Limb (tissue), 2 donors: ENCODE data around the gene ZP2.
"Not testable (repeated sequence)": the region's sequence is repeated elsewhere in the genome, so short reads cannot be mapped to it uniquely, and the experiment has no call there.

Source experiments
- DNase-seq, 2 donors: peaks; one replicate each; pipeline ENCODE4 v3.0.0-alpha.2; 2016; ENCODE audit errors: extremely low spot score in 2 of 2

Gene ZP2

DNA sequence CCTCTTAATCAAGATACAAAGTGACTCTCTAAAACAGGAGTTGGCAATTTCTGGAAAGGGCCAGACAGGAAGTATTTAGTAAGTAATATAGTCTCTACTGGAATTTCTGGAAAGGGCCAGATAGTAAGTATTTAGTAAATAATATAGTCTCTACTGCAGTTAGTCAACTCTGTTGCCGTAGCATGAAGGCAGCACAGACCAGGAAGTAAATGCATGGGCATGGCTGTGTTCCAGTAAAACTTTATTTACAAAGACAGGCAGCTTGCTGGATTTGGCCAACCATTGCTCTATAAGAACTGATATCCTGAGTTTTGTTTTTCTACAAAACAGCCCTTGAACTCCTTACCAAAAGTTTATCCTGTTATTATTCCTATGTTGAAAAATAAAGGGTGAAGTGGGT lies 36.0 kb downstream of the ZP2 start:
- no peak for DNase-seq

DNA sequence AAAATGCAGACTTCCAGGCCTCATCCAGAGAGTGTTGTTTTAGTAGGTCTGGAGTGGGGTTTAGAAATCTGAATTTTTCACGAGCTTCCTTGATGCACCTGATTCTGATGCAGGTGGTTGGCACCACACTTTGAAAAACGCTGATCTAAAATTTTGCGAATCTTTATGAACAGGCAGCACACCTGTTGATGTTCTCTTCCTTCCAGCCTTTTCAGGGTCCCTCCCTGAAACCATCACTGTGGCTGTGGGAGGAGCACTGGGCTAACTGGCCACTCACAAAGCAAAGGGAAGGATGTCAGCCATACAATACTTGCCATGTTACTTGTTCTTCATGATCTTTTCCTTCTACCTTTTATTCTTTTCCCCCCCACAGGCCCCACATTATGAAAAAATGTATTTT lies 38.7 kb downstream of the ZP2 start:
- DNase-seq: no peak

DNA sequence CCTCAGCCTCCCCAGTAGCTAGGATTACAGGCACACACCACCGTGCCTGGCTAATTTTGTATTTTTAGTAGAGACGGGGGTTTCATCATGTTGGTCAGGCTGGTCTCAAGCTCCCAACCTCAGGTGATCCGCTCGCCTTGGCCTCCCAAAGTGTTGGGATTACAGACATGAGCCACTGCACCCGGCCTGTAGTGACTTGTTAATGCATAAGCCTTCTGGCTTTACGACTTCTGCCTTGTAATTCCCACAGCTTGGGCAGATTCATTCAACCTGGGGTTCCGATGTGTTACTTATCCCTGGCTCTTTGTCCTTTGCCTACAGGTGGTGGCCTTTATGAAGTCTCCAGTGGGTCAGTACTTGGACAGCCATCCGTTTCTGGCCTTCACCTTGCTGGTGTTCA lies 41.3 kb downstream of the ZP2 start:
- DNase-seq: not testable (repeated sequence)

DNA sequence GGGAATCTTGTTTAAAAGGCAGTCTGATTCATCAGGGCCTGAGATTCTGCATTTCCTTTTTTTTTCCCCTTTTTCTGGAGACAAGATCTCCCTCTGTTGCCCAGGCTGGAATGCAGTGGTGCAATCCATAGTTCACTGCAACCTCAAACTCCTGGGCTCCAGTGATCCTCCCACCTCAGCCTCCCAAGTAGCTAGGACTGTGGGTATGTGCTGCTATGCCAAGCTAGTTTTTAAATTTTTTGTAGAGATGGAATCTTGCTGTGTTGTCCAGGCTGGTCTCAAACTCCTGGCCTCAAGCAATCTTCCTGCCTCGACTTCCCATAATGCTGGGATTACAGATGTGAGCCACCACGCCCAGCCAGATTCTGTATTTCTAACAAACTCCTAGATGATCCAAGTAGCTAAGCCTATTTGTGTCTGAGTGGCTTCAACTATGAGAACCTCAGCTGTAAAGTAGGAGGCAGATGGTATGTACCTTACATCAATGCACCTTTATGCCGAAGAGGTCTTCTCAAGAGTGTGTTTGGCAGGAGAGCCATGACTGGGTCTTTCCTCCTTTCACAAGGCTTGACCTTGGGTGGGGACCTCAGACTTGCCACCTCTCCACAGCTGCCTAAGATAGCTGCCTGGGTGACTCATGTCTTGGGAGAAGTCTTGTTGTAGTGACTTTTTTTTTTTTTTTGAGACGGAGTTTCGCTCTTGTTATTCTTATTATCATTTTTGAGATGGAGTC lies 42.0 kb downstream of the ZP2 start:
- no peak for DNase-seq

DNA sequence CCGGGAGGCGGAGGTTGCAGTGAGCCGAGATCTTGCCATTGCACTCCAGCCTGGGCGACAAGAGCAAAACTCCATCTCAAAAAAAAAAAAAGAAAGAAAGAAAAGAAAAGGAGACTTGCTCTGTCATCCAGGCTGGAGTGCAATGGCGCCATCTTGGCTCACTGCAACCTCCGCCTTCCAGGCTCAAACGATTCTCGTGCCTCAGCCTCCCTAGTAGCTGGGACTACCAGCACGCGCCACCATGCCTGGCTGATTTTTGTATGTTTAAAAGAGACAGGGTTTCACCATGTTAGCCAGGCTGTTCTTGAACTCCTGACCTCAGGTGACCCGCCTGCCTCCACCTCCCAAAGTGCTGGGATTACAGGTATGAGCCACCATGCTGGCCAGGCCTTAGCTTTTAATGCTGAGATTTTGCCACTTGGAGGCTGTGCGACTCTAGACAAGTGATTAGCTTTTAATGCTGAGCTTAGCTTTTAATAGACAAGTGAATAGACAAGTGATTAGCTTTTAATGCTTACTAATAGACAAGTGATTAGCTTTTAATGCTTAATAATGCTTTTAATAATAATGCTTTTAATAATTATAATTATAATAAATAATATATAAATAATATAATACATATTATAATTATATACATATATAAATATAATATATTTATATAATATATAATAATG lies 43.3 kb downstream of the ZP2 start:
- DNase-seq: no peak

DNA sequence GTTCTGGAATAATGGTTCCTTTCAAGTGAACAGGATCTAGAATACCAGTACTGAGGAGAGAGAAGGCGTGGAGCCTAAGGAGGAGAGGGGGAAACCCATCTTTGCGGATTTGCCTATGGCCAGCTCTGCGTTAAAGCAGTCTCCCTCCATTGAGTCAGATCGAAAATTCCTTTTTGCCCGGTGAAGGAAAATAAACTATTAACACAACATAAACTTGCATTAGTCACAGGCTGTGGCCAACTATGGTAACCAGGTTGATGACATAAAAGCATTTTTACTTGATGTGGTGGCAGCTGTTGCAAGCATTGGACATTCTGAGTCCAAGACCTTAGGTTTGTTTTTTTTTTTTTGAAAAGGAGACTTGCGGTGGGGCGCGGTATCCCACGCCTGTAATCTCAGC lies 44.0 kb downstream of the ZP2 start:
- no peak for DNase-seq

DNA sequence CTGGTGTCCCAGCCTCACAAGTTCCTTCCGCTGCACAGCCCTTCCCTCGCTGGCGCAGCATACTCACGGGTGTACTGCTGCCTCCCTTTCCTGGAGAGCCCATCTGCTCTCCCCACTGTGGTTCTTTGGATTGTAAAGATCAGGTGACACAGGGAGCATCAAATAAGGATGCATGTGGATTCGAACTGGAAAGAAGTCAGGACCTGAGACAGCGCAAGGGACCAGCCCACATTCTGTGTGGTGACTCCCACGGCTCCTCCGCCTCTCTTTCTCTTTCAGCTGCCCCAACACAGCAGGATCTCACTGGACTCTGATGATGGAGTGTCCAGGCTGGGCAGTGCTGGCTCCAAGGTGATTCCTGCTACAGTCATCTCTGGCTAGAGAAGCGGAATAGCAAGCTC lies 44.8 kb downstream of the ZP2 start:
- no peak for DNase-seq

DNA sequence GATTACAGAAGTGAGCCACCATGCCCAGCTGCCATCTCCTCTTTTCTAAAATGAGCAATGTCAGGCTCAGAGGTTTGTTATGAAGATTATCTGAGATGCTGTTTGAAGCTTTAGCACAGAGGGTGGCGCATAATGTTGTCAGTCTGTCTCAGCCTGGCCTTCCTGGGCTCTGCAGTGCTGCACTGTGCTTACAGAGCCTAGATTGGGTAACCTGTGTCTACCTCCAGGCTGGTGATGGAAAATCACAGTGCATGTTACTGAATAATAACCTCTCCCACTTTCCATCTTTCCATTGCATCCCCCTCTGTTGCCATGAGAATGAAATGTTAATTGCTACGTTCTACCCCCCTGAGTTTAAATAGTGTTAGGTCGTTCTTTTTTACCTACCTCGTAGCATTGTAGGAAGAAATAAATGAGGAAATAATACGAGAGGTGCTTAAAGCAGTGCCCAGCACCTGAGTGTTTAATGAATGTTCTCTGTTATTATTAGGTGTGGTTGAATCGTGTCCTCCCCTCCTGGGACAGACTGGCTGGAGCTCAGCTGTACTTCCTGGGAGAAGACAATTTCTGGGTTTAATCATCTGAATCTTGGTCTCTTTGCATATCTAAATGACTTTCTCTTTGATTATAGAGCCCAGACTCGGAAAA lies 46.7 kb downstream of the ZP2 start:
- DNase-seq: no peak

DNA sequence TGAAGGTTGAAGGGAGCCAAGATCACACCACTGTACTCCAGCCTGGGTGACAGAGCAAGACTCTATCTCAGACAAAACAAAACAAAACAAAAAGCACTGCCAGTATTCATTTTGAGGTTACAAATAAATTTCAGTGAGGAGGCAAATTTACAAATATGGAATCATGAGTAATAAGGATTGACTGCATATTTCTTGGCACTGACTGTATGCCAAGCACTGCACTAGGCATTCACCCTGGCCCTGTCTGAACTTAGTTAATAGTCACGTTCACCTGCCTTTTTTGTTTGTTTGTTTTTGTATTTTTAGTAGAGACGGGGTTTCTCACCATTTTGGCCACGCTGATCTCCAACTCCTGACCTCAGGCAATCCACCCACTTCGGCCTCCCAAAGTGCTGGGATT lies 47.8 kb downstream of the ZP2 start:
- no peak for DNase-seq

DNA sequence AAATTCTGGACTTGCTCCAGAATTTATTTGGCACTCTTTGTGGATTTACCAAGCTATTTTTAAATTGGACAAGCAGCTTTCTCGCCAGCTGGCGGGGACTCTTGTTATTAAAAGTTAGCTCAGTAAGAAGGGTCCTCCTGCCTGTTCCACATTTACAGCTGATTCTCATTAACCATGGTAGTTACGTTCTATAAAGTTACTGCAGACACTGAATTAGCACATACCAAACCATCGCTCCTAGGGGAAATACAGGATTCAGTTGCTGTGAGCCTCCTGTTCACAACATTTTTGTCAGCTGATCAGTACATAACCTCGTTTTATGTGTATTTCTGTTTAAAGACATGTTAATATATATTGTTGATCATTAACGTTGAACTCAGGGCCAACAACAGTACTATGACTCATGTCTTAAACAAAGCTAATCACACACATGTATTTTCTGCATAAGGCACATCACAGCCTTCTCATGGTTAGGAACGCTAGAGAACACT lies 48.7 kb downstream of the ZP2 start:
- peak; percentile 31 to 85 for DNase-seq

DNA sequence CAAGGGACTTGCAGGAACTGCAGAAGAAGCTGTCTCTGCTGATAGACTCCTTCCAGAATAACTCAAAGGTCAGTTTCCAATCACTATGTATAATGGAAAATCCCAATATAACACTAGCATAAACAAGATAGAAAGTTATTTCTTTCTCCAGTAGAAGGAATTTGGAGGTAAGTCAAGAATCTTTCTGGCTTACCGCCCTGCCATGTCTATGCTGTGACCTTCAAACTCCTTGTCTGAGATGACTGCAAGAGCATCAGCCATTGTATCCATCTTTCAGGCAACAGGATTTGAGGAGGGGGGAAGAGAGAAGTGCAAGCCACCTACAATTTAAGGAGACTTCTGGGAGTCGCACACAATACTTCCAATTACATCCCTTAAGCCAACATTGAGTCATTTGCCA lies 50.2 kb downstream of the ZP2 start:
- DNase-seq: no peak

DNA sequence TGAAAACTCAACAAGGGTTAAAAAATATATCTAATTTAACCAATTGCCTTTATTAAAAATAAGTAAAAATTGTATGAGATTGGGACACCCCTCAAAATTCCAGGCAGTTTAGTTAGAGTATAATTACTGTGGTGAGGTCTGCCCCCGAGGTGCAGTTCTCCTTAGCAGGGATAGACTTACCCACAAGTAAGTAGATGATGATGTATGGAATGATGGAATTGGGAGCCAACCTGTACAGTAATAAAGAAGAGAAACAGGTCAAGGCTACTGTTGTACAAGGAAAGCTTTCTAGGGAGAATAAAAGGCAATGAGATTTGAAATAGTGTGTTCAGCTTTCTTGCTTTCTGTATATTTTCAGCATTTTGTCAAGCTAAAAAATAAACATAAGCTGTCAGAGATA lies 51.1 kb downstream of the ZP2 start:
- DNase-seq: no peak

DNA sequence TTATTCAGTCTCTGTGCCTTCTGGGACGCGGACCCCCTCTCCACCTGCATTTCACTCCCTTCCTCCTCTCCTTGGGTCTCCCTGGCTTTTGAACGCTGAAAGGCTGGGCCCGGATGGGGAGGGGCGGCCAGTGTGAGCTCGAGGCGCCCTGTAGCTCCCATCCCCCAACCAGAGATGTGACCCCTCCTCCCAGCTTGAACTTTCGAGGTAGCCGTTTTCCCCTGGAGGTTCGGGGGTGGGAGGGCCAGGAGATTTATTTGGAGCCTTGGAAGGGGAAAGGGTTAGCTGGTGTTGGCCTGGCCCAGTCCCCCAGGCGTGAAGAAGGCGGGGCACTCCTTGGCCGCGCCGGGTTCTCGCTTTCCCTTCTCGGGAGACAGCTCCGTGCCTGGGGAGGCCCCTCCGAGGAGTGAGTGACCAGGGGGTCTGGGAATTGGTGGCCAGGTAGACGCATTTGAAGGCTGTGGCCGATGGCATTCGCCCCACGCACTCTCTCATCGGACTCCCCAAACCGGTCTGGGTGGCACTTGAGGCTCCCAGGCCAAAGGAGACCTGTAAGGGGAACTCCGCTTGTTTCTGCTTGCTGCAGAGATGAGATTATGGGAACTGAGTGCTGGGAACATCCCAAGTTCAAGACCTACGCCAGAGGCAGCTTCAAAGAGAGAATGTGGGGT lies 52.0 kb downstream of the ZP2 start:
- DNase-seq: peak in 1 of 2 donors; percentile 52

DNA sequence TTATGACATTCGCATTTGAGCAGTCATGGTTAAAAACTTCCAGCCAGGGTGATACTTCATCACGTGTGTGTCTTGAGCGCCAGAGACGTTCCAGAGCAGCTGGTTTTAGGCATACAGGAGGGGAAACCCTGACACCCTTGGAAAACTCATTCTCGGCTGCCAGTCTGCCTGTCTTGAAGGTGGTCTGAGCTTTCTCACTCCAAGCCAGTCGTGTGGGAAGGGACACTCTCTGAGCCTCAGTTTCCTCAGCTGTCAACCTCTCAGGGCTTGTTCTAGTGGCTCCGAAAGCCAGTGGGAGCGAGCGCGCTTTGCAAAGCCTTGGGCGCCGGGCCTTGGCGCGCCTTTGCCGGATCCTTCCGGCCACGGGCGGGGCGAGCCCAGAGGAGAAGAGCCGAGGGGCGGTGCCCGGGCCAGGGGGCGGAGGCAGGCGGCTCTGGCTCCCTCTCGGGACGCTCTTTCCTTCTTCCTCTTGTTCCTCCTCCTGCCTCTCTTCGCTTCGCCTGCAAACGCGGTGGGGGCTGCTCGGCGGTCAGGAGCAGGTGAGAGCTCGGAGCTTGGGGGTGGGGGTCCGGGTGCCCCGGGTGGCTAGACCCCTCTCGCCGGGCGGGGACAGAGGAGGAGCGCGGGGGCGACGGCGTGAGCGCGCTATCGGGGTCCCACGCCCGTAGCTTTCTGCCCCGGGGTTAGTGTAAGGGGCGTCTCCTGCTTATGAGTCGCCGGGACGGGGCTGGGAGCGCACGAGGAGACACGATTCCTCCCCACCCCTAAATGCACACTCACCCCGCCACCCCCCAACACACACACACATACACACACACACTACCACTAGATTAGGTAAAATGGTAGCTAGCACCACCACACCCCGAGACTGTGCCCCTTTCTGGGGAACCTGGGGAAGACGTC lies 52.9 kb downstream of the ZP2 start, which contains the start of gene LDAF1:
Gene LDAF1, plus strand, starts transcription at position 467 of the 903 bp plus-strand sequence. CDS start 2,509 bp downstream, outside the sequence.
- DNase-seq: peak; percentile 74 to 82

DNA sequence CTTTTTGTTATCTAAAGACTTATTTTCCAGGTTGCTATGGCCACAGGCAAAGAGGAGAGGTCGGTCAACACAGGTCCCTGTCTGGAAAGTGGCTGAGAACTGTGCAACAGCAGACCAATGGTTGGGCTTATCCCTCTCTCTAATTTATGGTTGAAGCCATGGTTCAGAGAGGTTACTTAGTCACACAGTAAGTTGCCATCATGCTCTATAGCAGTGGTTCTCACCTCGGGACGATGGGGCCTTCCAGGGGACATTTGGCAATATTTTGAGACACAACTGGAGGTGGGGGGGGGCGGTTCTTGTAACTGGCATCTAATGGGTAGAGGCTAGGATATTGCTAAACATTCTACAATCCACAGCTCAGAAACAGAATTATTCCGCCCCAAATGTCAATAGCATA lies 53.7 kb downstream of the ZP2 start:
- DNase-seq: no peak

DNA sequence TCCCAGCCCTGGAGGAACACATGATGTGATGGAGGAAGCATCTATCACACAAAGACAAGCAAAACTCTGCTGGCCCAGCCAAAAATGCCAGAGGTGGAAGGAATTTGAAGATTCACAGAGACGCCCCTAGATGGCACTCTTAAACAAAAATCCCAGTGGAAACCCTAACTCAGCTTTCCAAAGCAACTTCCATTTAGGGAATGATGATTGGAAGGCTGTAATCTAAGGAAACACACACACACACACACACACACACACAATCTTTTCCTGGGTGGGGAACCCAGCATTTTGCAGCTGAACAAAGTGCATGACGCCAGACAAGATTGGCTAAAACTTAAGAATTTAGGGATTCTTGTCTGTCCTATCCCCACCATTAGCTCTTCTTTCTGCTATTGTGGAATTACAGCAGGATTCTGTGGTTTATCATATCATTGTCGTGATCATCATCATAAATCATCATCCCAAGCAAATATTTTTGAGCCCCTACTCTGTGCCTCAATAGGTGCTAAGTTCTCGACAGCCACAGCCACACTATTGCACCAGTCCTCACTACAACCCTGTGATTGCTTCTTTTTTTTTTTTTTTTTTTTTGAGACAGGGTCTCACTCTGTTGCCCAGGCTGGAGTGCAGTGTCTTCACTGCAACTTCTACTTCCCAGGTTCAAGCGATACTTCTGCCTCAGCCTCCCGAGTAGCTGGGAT lies 54.5 kb downstream of the ZP2 start:
- peak; percentile 53 to 69 for DNase-seq

DNA sequence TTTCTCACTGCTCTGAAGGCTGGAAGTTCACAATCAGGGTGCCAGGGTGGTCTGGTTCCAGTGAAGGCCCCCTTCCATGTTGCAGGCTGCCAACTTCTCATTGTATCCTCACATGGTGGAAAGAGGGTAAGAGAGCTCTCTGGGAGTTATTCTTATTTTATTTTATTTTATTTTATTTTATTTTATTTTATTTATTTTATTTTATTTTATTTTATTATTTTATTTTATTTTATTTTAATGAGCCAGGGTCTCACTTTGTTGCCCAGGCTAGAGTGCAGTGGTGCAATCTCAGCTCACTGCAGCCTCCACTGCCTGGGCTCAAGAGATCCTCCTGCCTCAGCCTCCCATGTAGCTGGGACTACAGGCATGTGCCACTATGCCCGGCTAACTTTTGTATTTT lies 55.4 kb downstream of the ZP2 start:
- DNase-seq: not testable (repeated sequence)

DNA sequence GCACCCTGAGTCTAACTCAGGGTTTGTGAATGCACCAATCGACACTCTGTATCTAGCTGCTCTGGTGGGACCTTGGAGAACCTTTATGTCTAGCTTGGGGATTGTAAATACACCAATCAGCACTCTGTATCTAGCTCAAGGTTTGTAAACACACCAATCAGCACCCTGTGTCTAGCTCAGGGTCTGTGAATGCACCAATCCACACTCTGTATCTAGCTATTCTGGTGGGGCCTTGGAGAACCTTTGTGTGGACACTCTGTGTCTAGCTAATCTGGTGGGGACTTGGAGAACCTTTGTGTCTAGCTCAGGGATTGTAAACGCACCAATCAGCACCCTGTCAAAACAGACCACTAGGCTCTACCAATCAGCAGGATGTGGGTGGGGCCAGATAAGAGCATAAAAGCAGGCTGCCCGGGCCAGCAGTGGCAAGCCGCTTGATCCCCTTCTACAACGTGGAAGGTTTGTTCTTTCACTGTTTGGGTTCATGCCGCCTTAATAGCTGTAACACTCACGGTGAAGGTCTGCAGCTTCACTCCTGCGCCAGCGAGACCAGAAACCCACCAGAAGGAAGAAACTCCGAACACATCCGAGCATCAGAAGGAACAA lies 58.1 kb downstream of the ZP2 start:
- DNase-seq: not testable (repeated sequence)

DNA sequence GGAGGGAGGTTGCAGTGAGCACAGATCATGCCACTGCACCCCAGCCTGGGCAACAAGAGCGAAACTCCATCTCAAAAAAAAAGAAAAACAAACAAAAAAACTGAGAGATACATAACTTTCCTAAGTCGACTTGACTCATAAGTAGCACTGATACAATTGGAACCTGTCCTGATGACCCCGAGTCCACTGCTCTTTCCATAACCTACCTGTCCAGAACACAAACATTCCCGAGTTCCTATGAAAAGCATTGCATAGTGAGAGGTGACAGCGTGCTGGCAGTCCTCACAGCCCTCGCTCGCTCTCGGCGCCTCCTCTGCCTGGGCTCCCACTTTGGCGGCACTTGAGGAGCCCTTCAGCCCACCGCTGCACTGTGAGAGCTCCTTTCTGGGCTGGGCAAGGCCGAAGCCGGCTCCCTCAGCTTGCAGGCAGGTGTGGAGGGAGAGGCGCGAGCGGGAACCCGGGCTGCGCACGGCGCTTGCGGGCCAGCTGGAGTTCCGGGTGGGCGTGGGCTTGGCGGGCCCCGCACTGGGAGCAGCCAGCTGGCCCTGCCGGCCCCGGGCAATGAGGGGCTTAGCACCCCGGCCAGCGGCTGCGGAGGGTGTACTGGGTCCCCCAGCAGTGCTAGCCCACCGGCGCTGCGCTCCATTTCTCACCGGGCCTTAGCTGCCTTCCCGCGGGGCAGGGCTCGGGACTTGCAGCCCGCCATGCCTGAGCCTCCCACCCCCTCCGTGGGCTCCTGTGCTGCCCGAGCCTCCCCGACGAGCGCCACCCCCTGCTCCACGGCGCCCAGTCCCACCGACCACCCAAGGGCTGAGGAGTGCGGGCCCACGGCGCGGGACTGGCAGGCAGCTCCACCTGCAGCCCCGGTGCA lies 59.0 kb downstream of the ZP2 start:
- DNase-seq: not testable (repeated sequence)
